ENCODE data around the gene ZNF598. TPM values are rescaled to one million over a fixed set of nuclear protein-coding genes. Genes with fewer than 3 reads are reported as not detected.

The ZNF598 gene
- total and polyA plus RNA-seq, 2 experiments from 2014 or later, result 8.5 to 48.6 TPM

DNA sequence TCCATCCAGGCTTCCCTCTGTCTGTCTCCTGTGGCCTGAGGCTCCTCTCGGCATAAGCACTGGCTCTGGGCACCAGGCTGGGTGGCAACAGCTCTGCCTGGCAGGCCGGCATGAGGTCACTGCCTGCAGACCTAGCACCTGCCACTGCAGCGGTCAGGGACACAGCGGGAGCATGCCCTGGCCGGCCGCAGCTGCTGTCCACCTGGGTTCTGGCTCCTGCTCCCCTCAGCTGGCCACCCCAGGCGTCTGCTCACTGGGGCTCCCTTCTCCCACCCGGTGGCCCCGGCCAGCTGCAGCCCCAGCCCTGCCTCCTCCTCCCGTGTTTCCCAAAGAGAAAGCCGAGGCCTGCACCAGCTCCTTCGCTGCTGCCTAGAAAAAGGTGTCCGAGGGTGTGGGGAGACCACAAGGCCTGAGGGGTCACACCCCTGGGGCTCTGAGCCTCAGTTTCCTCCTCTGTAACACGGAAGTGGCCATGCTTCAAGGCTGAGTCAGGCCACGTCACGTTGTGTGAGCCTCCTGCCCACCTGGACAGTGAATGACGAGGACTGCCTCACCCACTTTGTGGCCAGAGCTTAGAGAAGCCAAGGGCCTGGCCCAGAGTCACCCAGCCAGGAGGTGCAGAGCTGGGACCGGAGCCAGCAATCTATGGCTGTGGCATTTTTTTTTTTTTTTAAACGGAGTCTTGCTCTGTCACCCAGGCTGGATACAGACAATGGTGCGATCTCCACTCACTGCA lies 31.3 kb upstream of the ZNF598 start:
- Mint-ChIP-seq H3K36me3 (ENCODE audit: low read depth) (no peaks in the 10 kb centered on the region), H3K9me3 (no peaks in the 10 kb centered on the region), H3K27me3 (ENCODE audit: insufficient read depth, low read depth, poor library complexity) (peaks cover 10% of the 10 kb centered on the region), H3K4me3 (no peak overlapping the region), H3K27ac (no peak overlapping the region), H3K4me1 (peaks cover 8% of the 10 kb centered on the region)
- Histone ChIP-seq H3K4me3 (no peak overlapping the region), H3K27ac (ENCODE audit: low read depth) (no peak overlapping the region), H3K79me2 (replicated peaks; ENCODE audit: insufficient read depth) (no peaks in the 10 kb centered on the region), H3K4me1 (ENCODE audit: insufficient read depth) (no peaks in the 10 kb centered on the region), H4K20me1 (replicated peaks; ENCODE audit: insufficient read depth) (peaks cover 3% of the 10 kb centered on the region; the same call in 1 of the 2 replicates), H3K27me3 (ENCODE audit: insufficient read depth) (no peaks in the 10 kb centered on the region), H3K4me2 (no peak overlapping the region), H3K36me3 (ENCODE audit: insufficient read depth) (no peaks in the 10 kb centered on the region), H3F3A (replicated peaks; ENCODE audit: low read depth) (no peaks in the 10 kb centered on the region), H2AFZ (no peak overlapping the region), H3K9me2 (ENCODE audit: insufficient read depth) (no peaks in the 10 kb centered on the region)
- TF ChIP-seq EZH2phosphoT487 (IDR thresholded peaks at IDR 0.05; ENCODE audit: unreplicated experiment) (no peak), JUNB (IDR thresholded peaks at IDR 0.05; ENCODE audit: unreplicated experiment) (no peak), STAT1 (IDR thresholded peaks at IDR 0.05; ENCODE audit: unreplicated experiment) (no peak), CTCF (conservative IDR thresholded peaks at IDR 0.05; ENCODE audit: low read depth in 2 of 2) (no peak), CREB1 (CRISPR knock-in tag; IDR thresholded peaks at IDR 0.05; ENCODE audit: low read depth) (no peak), REST (IDR thresholded peaks at IDR 0.05; ENCODE audit: unreplicated experiment) (no peak), ZNF114 (CRISPR knock-in tag; IDR thresholded peaks at IDR 0.05) (no peak), POLR2AphosphoS5 (IDR thresholded peaks at IDR 0.05; ENCODE audit: low read depth) (no peak)
- TF ChIP-seq, protein P1, sequence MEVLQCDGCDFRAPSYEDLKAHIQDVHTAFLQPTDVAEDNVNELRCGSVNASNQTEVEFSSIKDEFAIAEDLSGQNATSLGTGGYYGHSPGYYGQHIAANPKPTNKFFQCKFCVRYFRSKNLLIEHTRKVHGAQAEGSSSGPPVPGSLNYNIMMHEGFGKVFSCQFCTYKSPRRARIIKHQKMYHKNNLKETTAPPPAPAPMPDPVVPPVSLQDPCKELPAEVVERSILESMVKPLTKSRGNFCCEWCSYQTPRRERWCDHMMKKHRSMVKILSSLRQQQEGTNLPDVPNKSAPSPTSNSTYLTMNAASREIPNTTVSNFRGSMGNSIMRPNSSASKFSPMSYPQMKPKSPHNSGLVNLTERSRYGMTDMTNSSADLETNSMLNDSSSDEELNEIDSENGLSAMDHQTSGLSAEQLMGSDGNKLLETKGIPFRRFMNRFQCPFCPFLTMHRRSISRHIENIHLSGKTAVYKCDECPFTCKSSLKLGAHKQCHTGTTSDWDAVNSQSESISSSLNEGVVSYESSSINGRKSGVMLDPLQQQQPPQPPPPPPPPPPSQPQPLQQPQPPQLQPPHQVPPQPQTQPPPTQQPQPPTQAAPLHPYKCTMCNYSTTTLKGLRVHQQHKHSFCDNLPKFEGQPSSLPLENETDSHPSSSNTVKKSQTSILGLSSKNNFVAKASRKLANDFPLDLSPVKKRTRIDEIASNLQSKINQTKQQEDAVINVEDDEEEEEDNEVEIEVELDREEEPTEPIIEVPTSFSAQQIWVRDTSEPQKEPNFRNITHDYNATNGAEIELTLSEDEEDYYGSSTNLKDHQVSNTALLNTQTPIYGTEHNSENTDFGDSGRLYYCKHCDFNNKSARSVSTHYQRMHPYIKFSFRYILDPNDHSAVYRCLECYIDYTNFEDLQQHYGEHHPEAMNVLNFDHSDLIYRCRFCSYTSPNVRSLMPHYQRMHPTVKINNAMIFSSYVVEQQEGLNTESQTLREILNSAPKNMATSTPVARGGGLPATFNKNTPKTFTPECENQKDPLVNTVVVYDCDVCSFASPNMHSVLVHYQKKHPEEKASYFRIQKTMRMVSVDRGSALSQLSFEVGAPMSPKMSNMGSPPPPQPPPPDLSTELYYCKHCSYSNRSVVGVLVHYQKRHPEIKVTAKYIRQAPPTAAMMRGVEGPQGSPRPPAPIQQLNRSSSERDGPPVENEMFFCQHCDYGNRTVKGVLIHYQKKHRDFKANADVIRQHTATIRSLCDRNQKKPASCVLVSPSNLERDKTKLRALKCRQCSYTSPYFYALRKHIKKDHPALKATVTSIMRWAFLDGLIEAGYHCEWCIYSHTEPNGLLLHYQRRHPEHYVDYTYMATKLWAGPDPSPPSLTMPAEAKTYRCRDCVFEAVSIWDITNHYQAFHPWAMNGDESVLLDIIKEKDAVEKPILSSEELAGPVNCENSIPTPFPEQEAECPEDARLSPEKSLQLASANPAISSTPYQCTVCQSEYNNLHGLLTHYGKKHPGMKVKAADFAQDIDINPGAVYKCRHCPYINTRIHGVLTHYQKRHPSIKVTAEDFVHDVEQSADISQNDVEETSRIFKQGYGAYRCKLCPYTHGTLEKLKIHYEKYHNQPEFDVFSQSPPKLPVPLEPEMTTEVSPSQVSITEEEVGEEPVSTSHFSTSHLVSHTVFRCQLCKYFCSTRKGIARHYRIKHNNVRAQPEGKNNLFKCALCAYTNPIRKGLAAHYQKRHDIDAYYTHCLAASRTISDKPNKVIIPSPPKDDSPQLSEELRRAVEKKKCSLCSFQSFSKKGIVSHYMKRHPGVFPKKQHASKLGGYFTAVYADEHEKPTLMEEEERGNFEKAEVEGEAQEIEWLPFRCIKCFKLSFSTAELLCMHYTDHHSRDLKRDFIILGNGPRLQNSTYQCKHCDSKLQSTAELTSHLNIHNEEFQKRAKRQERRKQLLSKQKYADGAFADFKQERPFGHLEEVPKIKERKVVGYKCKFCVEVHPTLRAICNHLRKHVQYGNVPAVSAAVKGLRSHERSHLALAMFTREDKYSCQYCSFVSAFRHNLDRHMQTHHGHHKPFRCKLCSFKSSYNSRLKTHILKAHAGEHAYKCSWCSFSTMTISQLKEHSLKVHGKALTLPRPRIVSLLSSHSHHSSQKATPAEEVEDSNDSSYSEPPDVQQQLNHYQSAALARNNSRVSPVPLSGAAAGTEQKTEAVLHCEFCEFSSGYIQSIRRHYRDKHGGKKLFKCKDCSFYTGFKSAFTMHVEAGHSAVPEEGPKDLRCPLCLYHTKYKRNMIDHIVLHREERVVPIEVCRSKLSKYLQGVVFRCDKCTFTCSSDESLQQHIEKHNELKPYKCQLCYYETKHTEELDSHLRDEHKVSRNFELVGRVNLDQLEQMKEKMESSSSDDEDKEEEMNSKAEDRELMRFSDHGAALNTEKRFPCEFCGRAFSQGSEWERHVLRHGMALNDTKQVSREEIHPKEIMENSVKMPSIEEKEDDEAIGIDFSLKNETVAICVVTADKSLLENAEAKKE (CRISPR knock-in tag; IDR thresholded peaks at IDR 0.05), result no peak
- ATAC-seq (no peak), DNase-seq (ENCODE audit: low spot score) (no peak)

Data from GM23338 (cell line).